PC-9 (cell line): Measurements from ENCODE around the gene STK16. TPM values are rescaled to one million over a fixed set of nuclear protein-coding genes. Genes with fewer than 3 reads are reported as not detected.

ENCODE experiments used
- BruUV-seq: library from RNA; stranded (reverse); fragments of 400-500 nt; replicated peaks from 2 replicates; lab custom pipeline; 2021; lab: Mats Ljungman, UMichigan
- CTCF ChIA-PET: fragments of 300-600 bp; sonication (Branson Sonifier 250); formaldehyde crosslinking; loops from one replicate; lab custom pipeline; 2022; ENCODE audit warnings: antibody characterized with exemption; lab: Charles Lee
- POLR2A ChIA-PET: fragments of 300-600 bp; sonication (Branson Sonifier 250); formaldehyde crosslinking; loops from one replicate; lab custom pipeline; 2022; ENCODE audit warnings: antibody characterized with exemption; ENCODE audit not compliant: unreplicated experiment; lab: Charles Lee
- DNase-seq, 2 experiments: peaks; one replicate each; pipeline versions ENCODE4 v3.0.0 to v3.0.0-alpha.2; 2015 to 2022; ENCODE audit warnings: mixed read lengths in 1 of 2
- H2AFZ ChIP-seq: fragments of 200-600 bp; sonication (generic); 2 replicates; pipeline ENCODE4 v1.8.1; 2017; ENCODE audit warnings: antibody characterized with exemption
- H3F3A ChIP-seq: fragments of 200-600 bp; sonication (generic); 2 replicates; pipeline ENCODE4 v1.8.1; 2017; ENCODE audit warnings: antibody characterized with exemption, mild to moderate bottlenecking, low read depth; ENCODE audit not compliant: insufficient read depth
- H3K27ac ChIP-seq: fragments of 200-600 bp; sonication (generic); 2 replicates; pipeline ENCODE4 v1.6.1; 2016; ENCODE audit warnings: mixed run types
- H3K27me3 ChIP-seq: fragments of 200-600 bp; sonication (generic); 2 replicates; pipeline ENCODE4 v1.6.1; 2016; ENCODE audit warnings: low read depth, mixed run types; ENCODE audit not compliant: insufficient read depth
- H3K36me3 ChIP-seq: fragments of 200-600 bp; sonication (generic); 2 replicates; pipeline ENCODE4 v1.6.1; 2016; ENCODE audit warnings: low read depth, mixed run types
- H3K4me1 ChIP-seq: fragments of 200-600 bp; sonication (generic); replicated peaks from 2 replicates; pipeline ENCODE4 v1.6.1; 2016; ENCODE audit warnings: mixed run types; ENCODE audit not compliant: insufficient read depth
- H3K4me2 ChIP-seq: fragments of 200-600 bp; sonication (generic); 2 replicates; pipeline ENCODE4 v1.6.1; 2017; ENCODE audit warnings: mixed run types
- H3K4me3 ChIP-seq: fragments of 200-600 bp; sonication (generic); 2 replicates; pipeline ENCODE4 v1.6.1; 2016; ENCODE audit warnings: mixed run types
- H3K79me2 ChIP-seq: fragments of 200-600 bp; sonication (generic); 2 replicates; pipeline ENCODE4 v1.6.1; 2017; ENCODE audit warnings: low read depth, mixed run types
- H3K9me2 ChIP-seq: fragments of 200-600 bp; sonication (generic); 2 replicates; pipeline ENCODE4 v1.8.1; 2017; ENCODE audit warnings: mild to moderate bottlenecking; ENCODE audit not compliant: insufficient read depth
- H3K9me3 ChIP-seq: fragments of 200-600 bp; sonication (generic); 2 replicates; pipeline ENCODE4 v1.8.1; 2016; ENCODE audit warnings: low read depth; ENCODE audit not compliant: insufficient read depth
- H4K20me1 ChIP-seq: fragments of 200-600 bp; sonication (generic); 2 replicates; pipeline ENCODE4 v1.8.1; 2017; ENCODE audit not compliant: insufficient read depth
- CTCF ChIP-seq: fragments of 200-600 bp; sonication (generic); conservative IDR thresholded peaks from 2 replicates; pipeline ENCODE4 v1.6.1; 2017; ENCODE audit warnings: mixed run types, antibody characterized with exemption, mild to moderate bottlenecking, moderate library complexity
- EZH2 ChIP-seq: fragments of 200-600 bp; sonication (generic); IDR thresholded peaks from 2 replicates; pipeline ENCODE4 v1.8.0; 2017; ENCODE audit warnings: antibody characterized with exemption, low read depth
- intact Hi-C: fragments of 100-400 bp; cut with micrococcal nuclease; formaldehyde crosslinking; loops from one replicate; pipeline ENCODE4 v1.10.0; 2022; ENCODE audit not compliant: unreplicated experiment
- total RNA-seq: library from RNA; stranded (reverse); gene quantifications from 2 replicates; pipeline ENCODE4 v1.2.3, GENCODE V29; 2021

Gene STK16
- total RNA-seq, 1 experiment from 2014 or later, result 39.6 TPM

- Histone ChIP-seq H3K9me3 (no peaks in the 10 kb centered on the region), H3K9me2 (no peaks in the 10 kb centered on the region), H3K36me3 (no peaks in the 10 kb centered on the region), H3K4me1 (peaks cover 12% of the 10 kb centered on the region), H3K27me3 (no peaks in the 10 kb centered on the region), H2AFZ (no peak overlapping the region), H4K20me1 (no peaks in the 10 kb centered on the region), H3K4me3 (no peak overlapping the region), H3F3A (peaks cover 4% of the 10 kb centered on the region; the same call in 1 of the 2 replicates), H3K79me2 (no peaks in the 10 kb centered on the region), H3K27ac (no peak overlapping the region), H3K4me2 (no peak overlapping the region; the same call in 1 of the 2 replicates)
- no peak for DNase-seq
- ChIA-PET POLR2A (no interaction called here), CTCF (interaction anchor here (0.9 kb wide), 1 partner anchor 281 kb away, joined by 3 read pairs; no protein-coding TSS in a partner anchor)
- TF ChIP-seq EZH2 (no peak), CTCF (no peak)
- BruUV-seq, result no TSS peak
- intact Hi-C loops, result no loop called here
Measured at GRCh38 chr2:219290381-219291171, 45.3 kb downstream of the STK16 start.

GRCh38 chr2:219291394-219291793, 46.1 kb downstream of the STK16 start:
- ChIA-PET CTCF (no interaction called here), POLR2A (interaction anchor here (0.6 kb wide), 1 partner anchor 87 kb away, joined by 3 read pairs; no protein-coding TSS in a partner anchor)
- DNase-seq, result no peak
- Histone ChIP-seq H3K9me3 (no peaks in the 10 kb centered on the region), H3K36me3 (no peaks in the 10 kb centered on the region), H3K27me3 (no peaks in the 10 kb centered on the region), H3K27ac (no peak overlapping the region), H3K4me1 (peaks cover 12% of the 10 kb centered on the region), H3F3A (peaks cover 4% of the 10 kb centered on the region; the same call in 1 of the 2 replicates), H3K9me2 (no peaks in the 10 kb centered on the region), H3K79me2 (no peaks in the 10 kb centered on the region), H2AFZ (no peak overlapping the region), H3K4me2 (no peak overlapping the region), H3K4me3 (no peak overlapping the region), H4K20me1 (no peaks in the 10 kb centered on the region)
- BruUV-seq, result no TSS peak
- intact Hi-C loops, result no loop called here
- TF ChIP-seq CTCF (no peak), EZH2 (no peak)

GRCh38 chr2:219291910-219292490, 46.7 kb downstream of the STK16 start:
- POLR2A ChIA-PET, result no interaction called here
- H3K27ac ChIP-seq, result no peak overlapping the region
- peaks cover 4% of the 10 kb centered on the region; the same call in 1 of the 2 replicates for H3F3A ChIP-seq
- no peak overlapping the region for H3K4me3 ChIP-seq
- no peaks in the 10 kb centered on the region for H3K36me3 ChIP-seq
- no peak overlapping the region for H3K4me2 ChIP-seq
- no peaks in the 10 kb centered on the region for H3K9me3 ChIP-seq
- CTCF ChIA-PET, result interaction anchor here (0.6 kb wide), 1 partner anchor 52 kb away, joined by 3 read pairs; no protein-coding TSS in a partner anchor
- no peak for TF ChIP-seq EZH2
- no peak for TF ChIP-seq CTCF
- DNase-seq, result no peak
- intact Hi-C loops, result no loop called here
- no peak overlapping the region for H2AFZ ChIP-seq
- H4K20me1 ChIP-seq, result no peaks in the 10 kb centered on the region
- H3K79me2 ChIP-seq, result no peaks in the 10 kb centered on the region
- no peaks in the 10 kb centered on the region for H3K9me2 ChIP-seq
- no TSS peak for BruUV-seq
- peaks cover 12% of the 10 kb centered on the region for H3K4me1 ChIP-seq
- H3K27me3 ChIP-seq, result no peaks in the 10 kb centered on the region
